ENCODE results near the gene LMOD3. TPM values are rescaled to one million over a fixed set of nuclear protein-coding genes. Genes with fewer than 3 reads are reported as not detected.

Gene LMOD3
- not detected in 2 replicates for total RNA-seq

GRCh38 chr3:69122403-69122802 lies at the start of gene LMOD3:
Gene LMOD3, minus strand, starts transcription at chr3:69122595. Its CDS starts 209 bp downstream, at chr3:69122386.
- peak in 1 of 2 donors; percentile 32 for DNase-seq (ENCODE audit: low read depth in 2 of 2)

GRCh38 chr3:69172058-69172457 lies 49.7 kb upstream of the LMOD3 start:
- DNase-seq (ENCODE audit: low read depth in 2 of 2), result no peak

- no peak for DNase-seq (ENCODE audit: low read depth in 2 of 2)
Observed at GRCh38 chr3:69166446-69166845, 44.1 kb upstream of the LMOD3 start.

- no peak for DNase-seq (ENCODE audit: low read depth in 2 of 2)
Observed at GRCh38 chr3:69165744-69166143, 43.3 kb upstream of the LMOD3 start.

- DNase-seq (ENCODE audit: low read depth in 2 of 2), result no peak
Observed at GRCh38 chr3:69164296-69164695, 41.9 kb upstream of the LMOD3 start.

- DNase-seq (ENCODE audit: low read depth in 2 of 2), result no peak
Observed at GRCh38 chr3:69162308-69162980, 40.0 kb upstream of the LMOD3 start.

GRCh38 chr3:69161587-69162307 lies 39.4 kb upstream of the LMOD3 start:
- DNase-seq (ENCODE audit: low read depth in 2 of 2), result peak; percentile 63 to 74

GRCh38 chr3:69160525-69160924 lies 38.1 kb upstream of the LMOD3 start:
- no peak for DNase-seq (ENCODE audit: low read depth in 2 of 2)

GRCh38 chr3:69160107-69160506 lies 37.7 kb upstream of the LMOD3 start:
- DNase-seq (ENCODE audit: low read depth in 2 of 2), result no peak

- no peak for DNase-seq (ENCODE audit: low read depth in 2 of 2)
Observed at GRCh38 chr3:69149586-69149985, 27.2 kb upstream of the LMOD3 start.

GRCh38 chr3:69145688-69146087 lies 23.3 kb upstream of the LMOD3 start:
- no peak for DNase-seq (ENCODE audit: low read depth in 2 of 2)

- no peak for DNase-seq (ENCODE audit: low read depth in 2 of 2)
Observed at GRCh38 chr3:69144631-69145245, 22.3 kb upstream of the LMOD3 start.

GRCh38 chr3:69143612-69144011 lies 21.2 kb upstream of the LMOD3 start:
- DNase-seq (ENCODE audit: low read depth in 2 of 2), result no peak

- no peak for DNase-seq (ENCODE audit: low read depth in 2 of 2)
Observed at GRCh38 chr3:69142797-69143454, 20.5 kb upstream of the LMOD3 start.

- no peak for DNase-seq (ENCODE audit: low read depth in 2 of 2)
Observed at GRCh38 chr3:69142090-69142489, 19.7 kb upstream of the LMOD3 start.

- DNase-seq (ENCODE audit: low read depth in 2 of 2), result no peak
Observed at GRCh38 chr3:69141313-69141712, 18.9 kb upstream of the LMOD3 start.

- no peak for DNase-seq (ENCODE audit: low read depth in 2 of 2)
Observed at GRCh38 chr3:69137412-69137811, 15.0 kb upstream of the LMOD3 start.

GRCh38 chr3:69137005-69137404 lies 14.6 kb upstream of the LMOD3 start:
- no peak for DNase-seq (ENCODE audit: low read depth in 2 of 2)

GRCh38 chr3:69130689-69131088 lies 8.3 kb upstream of the LMOD3 start:
- DNase-seq (ENCODE audit: low read depth in 2 of 2), result no peak

- no peak for DNase-seq (ENCODE audit: low read depth in 2 of 2)
Observed at GRCh38 chr3:69129531-69129930, 7.1 kb upstream of the LMOD3 start.

- no peak for DNase-seq (ENCODE audit: low read depth in 2 of 2)
Observed at GRCh38 chr3:69128509-69128908, 6.1 kb upstream of the LMOD3 start.

GRCh38 chr3:69126999-69127398 lies 4.6 kb upstream of the LMOD3 start:
- DNase-seq (ENCODE audit: low read depth in 2 of 2), result no peak

Data from lung microvascular endothelial cell (primary cell).